H7 (cell line): Measurements from ENCODE around the gene MS4A12. TPM values are rescaled to one million over a fixed set of nuclear protein-coding genes. Genes with fewer than 3 reads are reported as not detected.
A peak's percentile ranks its signal among the peaks of the same experiment; 100 is the strongest.
"Not testable (repeated sequence)": the region's sequence is repeated elsewhere in the genome, so short reads cannot be mapped to it uniquely, and the experiment has no call there.

Experiments
- DNase-seq: peaks from one replicate; pipeline ENCODE4 v3.0.0; 2012
- H3K27me3 ChIP-seq: 2 replicates; pipeline ENCODE4 v1.6.0; 2011; ENCODE audit warnings: mild to moderate bottlenecking, low read length; ENCODE audit not compliant: control insufficient read depth, insufficient read depth
- H3K36me3 ChIP-seq: replicated peaks from 2 replicates; pipeline ENCODE4 v1.5.1; 2011; ENCODE audit warnings: low read length; ENCODE audit not compliant: control insufficient read depth, insufficient read depth
- H3K4me3 ChIP-seq: 2 replicates; pipeline ENCODE4 v1.5.1; 2011; ENCODE audit warnings: low read depth, mild to moderate bottlenecking, control low read depth, low read length, moderate library complexity; ENCODE audit not compliant: insufficient read depth
- total RNA-seq: library from RNA; depleted of rRNA; stranded (reverse); fragments of >200 nt; shearing (Covaris generic); gene quantifications from 2 replicates; pipeline ENCODE4 v1.2.3, GENCODE V29; 2014

The MS4A12 gene
- total RNA-seq, 1 experiment from 2014 or later: not detected

- Histone ChIP-seq H3K4me3 (no peak overlapping the region), H3K27me3 (no peaks in the 10 kb centered on the region), H3K36me3 (no peaks in the 10 kb centered on the region)
- peak; percentile 39 for DNase-seq
Observed at GRCh38 chr11:60500276-60500910, 7.8 kb downstream of the MS4A12 start.

GRCh38 chr11:60502221-60502775 lies 9.7 kb downstream of the MS4A12 start:
- Histone ChIP-seq H3K27me3 (no peaks in the 10 kb centered on the region), H3K4me3 (no peak overlapping the region), H3K36me3 (no peaks in the 10 kb centered on the region)
- DNase-seq: no peak

- no peaks in the 10 kb centered on the region for H3K27me3 ChIP-seq
- H3K4me3 ChIP-seq: no peak overlapping the region
Observed at GRCh38 chr11:60504219-60504905, 11.8 kb downstream of the MS4A12 start.

DNA sequence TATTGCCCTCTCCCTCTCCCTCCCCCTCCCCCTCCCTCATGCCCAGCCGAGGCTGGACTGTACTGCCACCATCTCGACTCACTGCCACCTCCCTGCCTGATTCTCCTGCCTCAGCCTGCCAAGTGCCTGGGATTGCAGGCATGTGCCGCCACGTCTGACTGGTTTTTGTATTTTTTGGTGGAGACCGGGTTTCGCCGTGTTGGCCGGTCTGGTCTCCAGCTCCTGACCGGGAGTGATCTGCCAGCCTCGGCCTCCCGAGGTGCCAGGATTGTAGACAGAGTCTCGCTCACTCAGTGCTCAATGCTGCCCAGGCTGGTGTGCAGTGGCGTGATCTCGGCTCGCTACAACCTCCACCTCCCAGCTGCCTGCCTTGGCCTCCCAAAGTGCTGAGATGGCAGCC lies 17.0 kb downstream of the MS4A12 start:
- H3K27me3 ChIP-seq, H3K36me3 ChIP-seq, H3K4me3 ChIP-seq, DNase-seq: not testable (repeated sequence)

More at GRCh38 chr11:60504219-60504905, 11.8 kb downstream of the MS4A12 start:
- DNase-seq: no peak
- H3K36me3 ChIP-seq: no peaks in the 10 kb centered on the region

DNA sequence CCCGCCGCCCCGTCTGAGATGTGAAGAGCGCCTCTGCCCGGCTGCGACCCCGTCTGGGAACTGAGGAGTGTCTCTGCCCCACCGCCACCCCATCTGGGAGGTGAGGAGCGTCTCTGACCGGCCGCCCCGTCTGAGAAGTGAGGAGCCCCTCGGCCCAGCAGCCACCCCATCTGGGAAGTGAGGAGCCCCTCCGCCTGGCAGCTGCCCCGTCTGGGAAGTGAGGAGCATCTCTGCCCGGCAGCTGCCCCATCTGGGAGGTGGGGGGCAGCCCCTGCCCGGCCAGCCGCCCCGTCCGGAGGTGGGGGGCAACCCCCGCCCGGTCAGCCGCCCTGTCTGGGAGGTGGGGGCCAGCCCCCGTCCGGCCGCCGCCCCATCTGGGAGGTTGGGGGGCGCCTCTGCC lies 17.6 kb downstream of the MS4A12 start:
- H3K4me3 ChIP-seq, H3K36me3 ChIP-seq, DNase-seq, H3K27me3 ChIP-seq: not testable (repeated sequence)

GRCh38 chr11:60511393-60511792 lies 18.8 kb downstream of the MS4A12 start:
- no peak for DNase-seq
- no peaks in the 10 kb centered on the region for H3K27me3 ChIP-seq
- no peaks in the 10 kb centered on the region for H3K36me3 ChIP-seq
- no peak overlapping the region for H3K4me3 ChIP-seq

- H3K4me3 ChIP-seq: no peak overlapping the region
- no peaks in the 10 kb centered on the region for H3K27me3 ChIP-seq
- no peak for DNase-seq
Observed at GRCh38 chr11:60512651-60513225, 20.2 kb downstream of the MS4A12 start.

GRCh38 chr11:60513496-60514460 lies 21.2 kb downstream of the MS4A12 start:
- Histone ChIP-seq H3K27me3 (no peaks in the 10 kb centered on the region), H3K4me3 (no peak overlapping the region), H3K36me3 (no peaks in the 10 kb centered on the region)
- no peak for DNase-seq

More at GRCh38 chr11:60512651-60513225, 20.2 kb downstream of the MS4A12 start:
- no peaks in the 10 kb centered on the region for H3K36me3 ChIP-seq

DNA sequence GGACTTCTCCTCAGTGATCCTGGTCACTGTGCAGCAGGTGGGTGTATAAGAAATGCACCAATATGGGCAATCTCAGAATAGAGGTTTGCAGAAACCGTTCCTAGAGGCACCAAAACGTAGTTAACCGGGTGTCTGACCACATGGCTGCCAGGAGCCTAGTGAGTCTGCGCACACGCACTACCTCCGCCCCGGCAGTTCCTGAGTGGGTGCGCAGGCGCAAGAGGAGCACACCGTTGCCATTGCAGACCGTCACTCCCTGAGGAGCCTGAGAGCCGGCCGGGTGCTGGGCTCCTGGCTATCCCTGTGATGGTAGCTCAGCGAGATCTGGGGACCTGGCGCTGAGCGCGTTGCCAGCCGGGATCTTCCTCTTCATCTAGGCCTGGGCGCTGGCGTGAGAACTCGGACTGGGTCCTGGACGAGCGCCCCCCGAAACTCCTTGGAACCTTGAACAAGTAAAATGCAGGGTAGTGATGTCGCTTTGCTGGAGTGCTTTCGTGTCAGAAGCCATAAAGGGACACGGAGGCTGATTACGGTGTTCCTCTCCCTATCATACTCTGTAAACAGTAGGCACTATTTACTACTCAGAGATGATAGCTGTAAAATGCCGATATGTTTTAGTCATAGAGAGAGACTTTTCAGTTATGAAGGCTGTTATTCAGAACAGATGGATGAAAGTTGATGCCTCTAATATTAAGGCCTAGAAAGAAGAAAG lies 22.7 kb downstream of the MS4A12 start, which contains the start of gene MS4A13:
Gene MS4A13, plus strand, starts transcription at position 249 of the 712 bp plus-strand sequence. CDS start 2,692 bp downstream, outside the sequence.
- no peaks in the 10 kb centered on the region for H3K36me3 ChIP-seq
- H3K27me3 ChIP-seq: no peaks in the 10 kb centered on the region
- no peak within 1 kb of the TSS for H3K4me3 ChIP-seq
- no peak for DNase-seq

DNA sequence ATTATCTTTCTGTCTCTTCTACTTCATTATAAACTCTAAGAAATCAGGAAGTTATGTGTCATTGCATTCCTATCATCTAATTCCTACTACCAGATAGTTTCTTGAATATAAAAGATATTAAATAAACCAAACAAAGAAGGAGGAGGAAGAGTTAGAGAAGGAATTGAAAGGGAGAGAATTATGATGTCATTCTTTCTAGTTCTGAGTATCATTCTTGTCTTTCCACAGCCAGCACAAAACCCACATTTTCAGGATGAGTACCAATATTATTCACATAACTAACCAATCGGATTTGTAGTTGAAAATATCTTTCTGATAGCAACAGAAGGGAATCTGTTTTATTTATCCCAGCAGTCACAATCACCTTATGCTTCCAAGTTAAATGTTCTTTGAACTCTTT lies 35.9 kb downstream of the MS4A12 start:
- no peak for DNase-seq
- Histone ChIP-seq H3K4me3 (no peak overlapping the region), H3K27me3 (no peaks in the 10 kb centered on the region), H3K36me3 (no peaks in the 10 kb centered on the region)

- Histone ChIP-seq H3K27me3 (no peaks in the 10 kb centered on the region), H3K36me3 (no peaks in the 10 kb centered on the region), H3K4me3 (no peak overlapping the region)
- no peak for DNase-seq
Observed at GRCh38 chr11:60528934-60529333, 36.4 kb downstream of the MS4A12 start.

DNA sequence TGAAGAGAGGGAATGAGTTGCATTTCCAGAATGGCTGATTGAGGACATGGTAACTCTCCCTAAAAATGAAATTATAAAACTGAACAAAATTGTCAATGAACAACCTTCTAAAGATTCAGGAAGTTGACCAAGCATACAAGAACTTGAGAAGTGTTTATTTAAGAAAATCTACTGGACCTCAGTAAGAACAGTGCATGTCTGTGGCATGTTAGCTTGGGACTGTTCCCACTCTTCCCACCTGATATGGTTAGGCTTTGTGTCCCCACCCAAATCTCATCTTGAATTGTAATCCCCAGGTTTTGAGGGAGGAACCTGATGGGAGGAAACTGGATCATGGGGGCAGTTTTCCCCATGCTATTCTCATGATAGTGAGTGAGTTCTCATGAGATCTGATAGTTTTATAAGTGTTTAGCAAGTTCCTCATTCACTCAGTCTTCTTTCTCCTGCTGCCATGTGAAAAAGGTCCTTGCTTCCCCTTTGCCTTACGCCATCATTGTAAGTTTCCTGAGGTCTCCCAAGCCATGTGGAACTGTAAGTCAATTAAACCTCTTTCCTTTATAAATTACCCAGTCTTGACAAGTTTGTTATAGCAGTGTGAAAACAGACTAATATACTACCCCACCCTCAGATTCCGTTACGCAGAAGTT lies 38.0 kb downstream of the MS4A12 start:
- Histone ChIP-seq H3K4me3 (no peak overlapping the region), H3K27me3 (no peaks in the 10 kb centered on the region), H3K36me3 (no peaks in the 10 kb centered on the region)
- no peak for DNase-seq

GRCh38 chr11:60532383-60532782 lies 39.8 kb downstream of the MS4A12 start:
- not testable (repeated sequence) for H3K4me3 ChIP-seq, H3K36me3 ChIP-seq, H3K27me3 ChIP-seq, DNase-seq
